GM12873 (cell line): ENCODE data around the gene TPGS2.

Experiments
- TF ChIP-seq, protein P1 (sequence below): IDR thresholded peaks from 2 replicates; pipeline ENCODE4 v1.5.1; 2012; ENCODE audit warnings: low read depth, mild to moderate bottlenecking, moderate library complexity, low read length, control low read depth; ENCODE audit not compliant: insufficient read depth; ENCODE audit errors: missing control alignments

Gene TPGS2

DNA sequence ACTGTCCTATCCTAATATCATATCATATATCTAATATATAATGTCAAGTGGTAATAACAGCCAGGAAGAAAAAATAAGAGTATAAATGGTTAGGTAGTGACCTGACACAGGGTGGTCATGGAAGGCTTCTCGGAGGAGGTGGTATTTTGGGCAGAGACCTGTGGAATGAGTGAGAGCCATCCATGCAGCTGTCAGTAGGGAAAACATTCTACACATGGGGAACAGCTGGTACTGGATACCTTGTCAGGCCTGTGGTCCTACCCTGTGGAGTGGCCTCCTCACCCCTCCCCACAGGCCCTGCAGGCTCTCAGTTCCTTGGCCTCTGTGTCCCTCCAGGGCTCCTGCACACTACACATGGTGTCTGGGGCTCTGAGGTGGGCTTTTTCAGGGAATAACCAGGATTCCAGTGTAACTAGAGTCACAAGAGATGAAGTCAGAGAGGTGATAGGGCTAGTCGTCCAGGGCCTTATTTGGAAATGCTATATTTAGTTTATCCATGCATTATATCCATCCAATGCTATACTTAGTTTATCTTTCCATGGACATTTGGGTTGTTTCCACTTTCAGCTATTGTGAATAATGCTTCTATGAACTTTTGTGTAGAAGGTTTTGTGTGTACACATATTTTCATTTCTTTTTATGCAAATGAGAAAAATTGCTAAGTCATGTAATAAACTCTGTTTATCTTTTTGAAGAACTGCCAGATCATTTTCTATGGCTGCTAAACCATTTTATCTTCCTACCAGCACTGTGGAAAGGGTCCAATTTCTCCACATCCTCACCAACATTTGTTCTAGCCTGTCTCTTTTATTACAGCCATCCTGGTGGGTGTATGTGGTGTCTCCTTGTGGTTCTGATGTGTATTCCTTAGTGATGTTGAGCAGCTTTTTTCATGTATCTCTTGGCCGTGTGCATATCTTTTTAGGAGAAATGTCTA, 75.6 kb downstream of the TPGS2 start:
- TF ChIP-seq, protein P1, sequence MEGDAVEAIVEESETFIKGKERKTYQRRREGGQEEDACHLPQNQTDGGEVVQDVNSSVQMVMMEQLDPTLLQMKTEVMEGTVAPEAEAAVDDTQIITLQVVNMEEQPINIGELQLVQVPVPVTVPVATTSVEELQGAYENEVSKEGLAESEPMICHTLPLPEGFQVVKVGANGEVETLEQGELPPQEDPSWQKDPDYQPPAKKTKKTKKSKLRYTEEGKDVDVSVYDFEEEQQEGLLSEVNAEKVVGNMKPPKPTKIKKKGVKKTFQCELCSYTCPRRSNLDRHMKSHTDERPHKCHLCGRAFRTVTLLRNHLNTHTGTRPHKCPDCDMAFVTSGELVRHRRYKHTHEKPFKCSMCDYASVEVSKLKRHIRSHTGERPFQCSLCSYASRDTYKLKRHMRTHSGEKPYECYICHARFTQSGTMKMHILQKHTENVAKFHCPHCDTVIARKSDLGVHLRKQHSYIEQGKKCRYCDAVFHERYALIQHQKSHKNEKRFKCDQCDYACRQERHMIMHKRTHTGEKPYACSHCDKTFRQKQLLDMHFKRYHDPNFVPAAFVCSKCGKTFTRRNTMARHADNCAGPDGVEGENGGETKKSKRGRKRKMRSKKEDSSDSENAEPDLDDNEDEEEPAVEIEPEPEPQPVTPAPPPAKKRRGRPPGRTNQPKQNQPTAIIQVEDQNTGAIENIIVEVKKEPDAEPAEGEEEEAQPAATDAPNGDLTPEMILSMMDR: no peak

DNA sequence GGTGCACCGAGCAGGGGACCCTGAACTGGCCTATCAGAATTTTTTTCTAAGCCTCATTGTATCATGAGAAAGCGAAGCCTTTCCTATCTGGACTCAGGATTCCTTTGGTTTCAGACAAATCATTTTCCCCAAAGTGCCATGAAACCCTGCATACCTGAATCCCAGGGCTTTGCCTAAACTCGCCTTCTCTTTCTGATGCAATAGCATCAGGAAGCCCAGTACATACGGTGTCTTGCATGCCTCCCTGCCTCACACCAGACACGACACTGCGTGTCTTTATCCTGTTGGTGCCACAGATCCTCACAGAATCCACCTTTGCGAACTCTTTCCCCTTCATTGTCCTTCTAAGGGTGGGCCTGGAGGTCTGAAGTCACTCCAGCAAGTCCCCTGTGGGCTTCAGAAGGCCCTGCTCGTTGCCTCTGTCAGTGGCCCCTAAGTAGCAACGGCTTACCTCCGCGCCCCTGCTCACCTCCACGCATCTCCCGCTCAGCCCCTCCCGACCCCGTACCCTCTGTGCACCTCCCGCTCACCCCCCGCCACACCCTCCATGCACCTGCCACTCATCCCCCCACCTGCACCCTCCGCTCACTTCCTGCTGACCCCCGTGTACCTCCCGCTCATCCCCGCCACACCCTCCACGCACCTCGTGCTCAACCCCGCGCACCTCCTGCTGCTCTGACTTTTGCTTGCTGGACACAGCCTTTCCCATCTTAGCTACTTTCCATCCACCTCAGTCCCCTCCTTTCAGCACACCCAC, 83.4 kb downstream of the TPGS2 start:
- TF ChIP-seq, protein P1: no peak

DNA sequence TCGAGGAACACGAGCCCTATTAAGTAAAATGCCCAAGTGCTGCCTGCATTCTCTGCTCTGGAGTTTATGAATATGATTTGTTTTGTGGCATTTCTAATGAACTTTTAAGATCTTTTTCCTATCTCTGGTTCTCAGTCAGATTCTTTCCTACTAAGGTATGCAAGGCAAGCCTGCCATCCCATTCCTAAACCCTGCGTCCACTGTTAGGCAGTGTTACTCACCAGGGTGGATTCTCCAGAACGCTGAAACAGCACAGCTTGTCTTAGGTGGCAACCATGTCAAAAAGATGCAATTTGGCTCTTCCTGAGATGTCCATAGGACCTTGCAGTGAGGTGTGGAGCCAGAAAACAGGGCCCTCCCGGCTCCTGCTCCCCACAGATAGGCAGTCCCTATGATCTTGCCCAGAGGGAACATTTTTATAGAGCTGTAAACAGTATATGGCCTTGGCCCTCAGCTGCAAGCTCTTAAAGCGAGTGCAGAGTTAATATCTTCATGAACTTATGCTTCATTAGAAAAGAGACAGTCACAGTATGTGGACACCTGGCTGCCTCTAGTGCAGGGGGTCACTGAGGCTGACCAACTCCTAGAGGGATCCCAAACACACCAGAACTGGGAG, 84.4 kb downstream of the TPGS2 start:
- TF ChIP-seq, protein P1: no peak
